Skeletal muscle tissue (tissue), 5 donors: ENCODE data around the gene ZNF184. TPM values are rescaled to one million over a fixed set of nuclear protein-coding genes. Genes with fewer than 3 reads are reported as not detected.

Experiments
- H3K27ac ChIP-seq: one replicate; pipeline ENCODE4 v1.7.0; 2013; ENCODE audit warnings: mild to moderate bottlenecking, low read depth, low read length, inconsistent platforms
- H3K27me3 ChIP-seq, 3 donors: one replicate each; pipeline ENCODE4 v1.7.0; 2013; ENCODE audit warnings: low read length in 3 of 3; ENCODE audit not compliant: control insufficient read depth in 3 of 3, insufficient read depth in 3 of 3
- H3K36me3 ChIP-seq, 3 donors: one replicate each; pipeline ENCODE4 v1.7.0; 2013; ENCODE audit warnings: low read length in 3 of 3; ENCODE audit not compliant: control insufficient read depth in 3 of 3, insufficient read depth in 3 of 3
- H3K4me1 ChIP-seq, 3 donors: one replicate each; pipeline ENCODE4 v1.7.0; 2013; ENCODE audit warnings: low read length in 3 of 3, mild to moderate bottlenecking in 3 of 3; ENCODE audit not compliant: control insufficient read depth in 3 of 3, insufficient read depth in 3 of 3
- H3K4me3 ChIP-seq, 3 donors: one replicate each; pipeline ENCODE4 v1.7.0; 2013; ENCODE audit warnings: low read length in 3 of 3
- H3K9ac ChIP-seq, 3 donors: one replicate each; pipeline ENCODE4 v1.7.0; 2013; ENCODE audit warnings: low read length in 3 of 3, mild to moderate bottlenecking in 3 of 3, moderate library complexity in 2 of 3, low read depth in 1 of 3
- H3K9me3 ChIP-seq, 3 donors: one replicate each; pipeline ENCODE4 v1.7.0; 2013; ENCODE audit warnings: low read length in 3 of 3; ENCODE audit not compliant: control insufficient read depth in 3 of 3
- small RNA-seq: library from RNA; depleted of rRNA; stranded (forward); fragments of <200 nt; gene quantifications from one replicate; pipeline ENCODE3, GENCODE V24; 2014
- total RNA-seq: library from RNA; depleted of rRNA; stranded (reverse); fragments of >200 nt; gene quantifications from one replicate; pipeline ENCODE4 v1.2.3, GENCODE V29; 2014
- donor health status: Osteomylitis.

Gene ZNF184
- total RNA-seq, 1 donor from 2014 or later: 11.5 TPM

DNA sequence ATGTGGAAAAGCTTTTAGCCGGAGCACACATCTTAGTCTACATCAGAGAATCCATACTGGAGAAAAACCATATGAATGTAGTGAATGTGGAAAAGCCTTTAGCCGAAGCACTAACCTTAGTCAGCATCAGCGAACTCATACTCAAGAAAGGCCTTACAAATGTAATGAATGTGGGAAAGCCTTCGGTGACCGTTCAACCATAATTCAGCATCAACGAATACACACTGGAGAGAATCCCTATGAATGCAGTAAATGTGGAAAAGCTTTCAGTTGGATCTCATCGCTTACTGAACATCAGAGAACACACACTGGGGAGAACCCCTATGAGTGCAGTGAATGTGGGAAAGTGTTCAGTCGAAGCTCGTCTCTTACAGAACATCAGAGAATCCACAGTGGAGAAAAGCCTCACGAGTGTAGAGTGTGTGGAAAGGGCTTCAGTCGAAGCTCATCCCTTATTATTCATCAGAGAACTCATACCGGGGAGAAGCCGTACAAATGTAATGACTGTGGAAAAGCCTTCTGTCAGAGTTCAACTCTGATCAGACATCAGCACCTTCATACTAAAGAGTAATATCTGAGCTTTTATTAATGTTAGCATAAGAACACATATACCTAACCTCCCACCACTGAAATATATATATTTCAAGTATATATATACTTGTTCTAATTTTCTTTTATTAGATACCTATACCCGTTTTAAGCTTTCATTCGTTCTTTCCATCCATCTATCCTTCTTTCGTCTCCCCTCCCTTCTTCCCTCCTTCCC is 71.8 kb downstream of the ZNF184 start:
- no peaks in the 10 kb centered on the region for H3K27me3 ChIP-seq
- H3K4me3 ChIP-seq: no peak overlapping the region
- peaks cover 0 to 16% (median 3%) of the 10 kb centered on the region in 3 donors for H3K9me3 ChIP-seq
- no peak overlapping the region for H3K9ac ChIP-seq
- H3K36me3 ChIP-seq: peaks cover 0 to 9% (median 3%) of the 10 kb centered on the region in 3 donors
- H3K27ac ChIP-seq: no peak overlapping the region
- H3K4me1 ChIP-seq: no peaks in the 10 kb centered on the region

Small RNAs within 50 kb of the gene (small RNA-seq; reads per million reads assigned to genes)
- gene AL021918.1: not detected
- not detected for gene AL021918.2
- not detected for gene MCFD2P1

Other genes with a start within 250 kb of the ZNF184 start
- gene PRSS16, start 225.4 kb downstream of the ZNF184 start, total RNA-seq: 1.6 TPM
- gene POM121L2, start 160.8 kb downstream of the ZNF184 start, total RNA-seq: not detected
- gene ZNF391, start 84.3 kb downstream of the ZNF184 start, total RNA-seq: 2.1 TPM